Measurements from ENCODE around the gene TFAP2A. TPM values are rescaled to one million over a fixed set of nuclear protein-coding genes. Genes with fewer than 3 reads are reported as not detected.

Gene TFAP2A
- total RNA-seq, 1 experiment from 2014 or later = 10.6 TPM

DNA sequence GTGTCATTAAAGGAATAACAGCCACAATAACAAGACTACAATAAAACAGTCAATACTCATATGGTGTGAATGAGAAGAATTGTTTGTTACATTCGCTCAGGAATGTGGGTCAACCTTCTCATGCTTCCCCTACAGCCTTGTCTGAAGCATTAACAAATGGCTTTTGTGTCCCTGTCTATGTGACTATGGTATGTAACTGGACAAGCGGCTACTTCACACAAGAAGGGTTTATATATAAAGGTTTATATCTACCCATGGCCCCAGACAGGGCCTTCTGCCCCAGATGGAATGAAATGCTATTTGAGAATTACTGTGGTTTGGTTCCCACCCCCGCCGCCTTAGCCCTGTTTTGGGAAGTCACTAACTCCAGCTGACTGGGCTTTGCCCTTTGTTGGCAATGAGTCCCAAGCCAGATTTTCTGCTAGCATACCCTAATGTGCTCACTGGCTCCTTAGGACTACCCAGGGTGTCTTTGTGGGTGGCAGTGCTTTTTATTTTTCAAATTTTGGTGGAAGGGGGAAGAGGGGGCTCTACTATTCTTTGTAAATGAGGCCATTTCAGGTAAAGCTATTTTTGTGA is 39.4 kb downstream of the TFAP2A start:
- no peaks in the 10 kb centered on the region for H3K36me3 ChIP-seq
- no peak overlapping the region for H3K4me3 ChIP-seq
- H3K27ac ChIP-seq = no peak overlapping the region
- no peaks in the 10 kb centered on the region for H3K4me1 ChIP-seq
- DNase-seq = peak in 1 of 2 experiments; percentile 17
- no peaks in the 10 kb centered on the region for H3K9me3 ChIP-seq (replicated peaks)
- no peaks in the 10 kb centered on the region for H3K27me3 ChIP-seq

DNA sequence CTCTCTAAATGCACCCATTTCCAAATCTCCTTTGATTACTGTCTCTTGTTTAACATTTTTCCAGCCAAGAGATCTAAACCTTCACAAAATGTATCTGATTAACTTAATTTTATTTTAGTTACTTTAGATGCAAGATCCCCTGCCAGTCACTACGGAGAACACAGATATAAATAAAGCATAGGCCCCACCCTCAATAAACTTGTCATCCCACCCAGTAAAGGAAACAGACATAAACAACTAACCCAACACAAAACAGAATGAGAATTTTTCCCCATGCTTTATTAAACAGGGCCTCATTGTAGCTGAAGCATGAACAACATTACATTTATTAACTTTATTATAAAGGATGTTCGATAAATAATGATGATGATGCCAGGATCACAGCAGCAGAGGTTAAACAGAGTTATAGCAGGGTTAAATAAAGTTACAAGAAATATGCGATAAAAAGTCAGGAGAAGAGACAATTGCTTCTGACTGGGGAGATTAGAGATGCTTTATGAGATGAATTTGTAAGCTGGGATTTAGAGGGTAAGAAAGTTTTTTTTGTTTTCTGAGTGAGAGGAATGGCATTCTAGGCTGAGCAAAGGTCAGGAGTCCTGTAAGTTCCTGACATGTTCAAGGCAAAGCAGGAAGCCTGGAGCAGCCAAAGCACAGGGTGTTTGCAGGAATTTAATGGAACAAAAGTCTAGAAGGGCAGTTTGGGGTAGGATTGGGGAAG is 41.1 kb downstream of the TFAP2A start:
- no peak overlapping the region for H3K27ac ChIP-seq
- H3K4me1 ChIP-seq = no peaks in the 10 kb centered on the region
- H3K27me3 ChIP-seq = no peaks in the 10 kb centered on the region
- no peaks in the 10 kb centered on the region for H3K36me3 ChIP-seq
- no peaks in the 10 kb centered on the region for H3K9me3 ChIP-seq (replicated peaks)
- H3K4me3 ChIP-seq = no peak overlapping the region
- no peak for DNase-seq

DNA sequence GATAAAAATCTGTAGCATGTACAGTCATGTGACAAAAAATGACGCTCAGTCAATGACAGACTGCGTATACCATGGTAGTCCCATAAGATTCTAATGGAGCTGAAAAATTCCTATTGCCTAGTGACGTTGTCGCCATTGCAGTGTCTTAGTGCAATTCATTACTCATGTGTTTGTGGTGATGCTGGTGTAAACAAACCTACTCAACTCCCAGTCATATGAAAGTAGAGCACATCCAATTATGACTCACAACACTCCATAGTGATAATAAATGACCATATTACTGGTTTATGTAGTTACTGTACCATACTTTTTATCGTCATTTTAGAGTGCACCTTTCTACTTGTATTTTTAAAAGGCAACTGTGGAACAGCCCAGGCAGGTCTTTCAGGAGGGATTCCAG is 45.0 kb downstream of the TFAP2A start:
- H3K27ac ChIP-seq = no peak overlapping the region
- H3K9me3 ChIP-seq (replicated peaks) = no peaks in the 10 kb centered on the region
- no peaks in the 10 kb centered on the region for H3K27me3 ChIP-seq
- DNase-seq = no peak
- H3K36me3 ChIP-seq = no peaks in the 10 kb centered on the region
- H3K4me1 ChIP-seq = no peaks in the 10 kb centered on the region
- H3K4me3 ChIP-seq = no peak overlapping the region

DNA sequence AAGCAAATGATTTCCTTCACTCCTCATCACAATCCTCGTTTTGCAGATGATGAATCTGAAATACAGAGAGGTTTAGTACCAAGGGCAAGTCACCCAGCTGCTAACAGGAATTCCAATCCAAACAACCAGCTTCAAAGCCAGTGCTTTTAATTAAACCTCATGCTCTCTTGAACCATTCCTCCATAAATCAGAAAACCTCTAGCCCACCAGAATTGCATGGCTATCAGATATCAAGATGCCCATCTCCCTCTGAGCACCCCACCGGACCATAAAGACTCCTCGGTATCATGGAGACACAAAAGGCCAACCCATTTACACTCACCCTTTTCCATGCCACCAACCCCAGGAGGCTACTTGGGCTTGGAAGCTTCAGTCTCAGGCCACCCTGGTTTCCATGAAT is 46.0 kb downstream of the TFAP2A start:
- no peaks in the 10 kb centered on the region for H3K4me1 ChIP-seq
- H3K9me3 ChIP-seq (replicated peaks) = no peaks in the 10 kb centered on the region
- H3K4me3 ChIP-seq = no peak overlapping the region
- H3K36me3 ChIP-seq = no peaks in the 10 kb centered on the region
- DNase-seq = no peak
- no peak overlapping the region for H3K27ac ChIP-seq
- no peaks in the 10 kb centered on the region for H3K27me3 ChIP-seq

DNA sequence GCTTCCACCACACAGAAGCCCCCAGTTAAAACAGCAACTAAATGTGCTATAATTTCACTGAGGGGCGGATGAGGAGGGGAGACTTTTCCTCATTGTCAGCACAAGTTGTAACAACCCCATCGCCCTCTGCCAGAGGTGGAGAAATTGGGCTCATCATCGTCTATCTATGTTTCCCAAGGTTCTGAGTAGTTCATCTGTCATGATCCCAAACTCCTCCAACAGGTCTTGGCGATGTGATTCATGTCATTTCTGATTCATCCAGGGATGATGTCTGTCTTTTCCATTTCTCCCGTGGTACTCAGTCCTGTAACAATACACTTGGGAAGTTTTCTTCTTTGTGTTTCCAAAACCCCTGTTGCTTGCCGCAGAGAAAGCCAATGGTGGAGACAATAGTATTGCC is 51.0 kb downstream of the TFAP2A start:
- Histone ChIP-seq H3K36me3 (no peaks in the 10 kb centered on the region), H3K4me3 (no peak overlapping the region), H3K9me3 (replicated peaks) (no peaks in the 10 kb centered on the region), H3K4me1 (no peaks in the 10 kb centered on the region), H3K27ac (no peak overlapping the region), H3K27me3 (no peaks in the 10 kb centered on the region)
- no peak for DNase-seq

DNA sequence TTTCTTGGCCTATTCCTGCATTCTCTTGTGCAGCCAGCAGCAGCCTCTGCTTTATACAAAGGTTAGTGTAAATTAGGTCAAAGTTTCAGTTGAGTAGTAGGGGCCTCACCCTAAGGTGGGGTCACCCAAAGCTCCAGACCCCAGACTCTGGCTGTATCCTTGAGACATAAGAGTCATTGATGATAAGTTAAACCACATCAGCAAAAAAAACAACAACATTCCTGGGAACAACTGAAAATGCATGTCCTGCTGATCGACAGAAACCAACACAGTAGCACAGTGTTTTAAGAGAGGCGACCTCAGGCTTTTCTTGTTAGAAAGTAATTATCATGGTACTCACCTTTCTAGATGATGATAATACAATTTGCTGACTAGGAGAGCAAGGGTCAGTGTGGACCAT is 52.6 kb downstream of the TFAP2A start:
- Histone ChIP-seq H3K27ac (no peak overlapping the region), H3K4me1 (no peaks in the 10 kb centered on the region), H3K36me3 (no peaks in the 10 kb centered on the region), H3K4me3 (no peak overlapping the region), H3K9me3 (replicated peaks) (no peaks in the 10 kb centered on the region), H3K27me3 (no peaks in the 10 kb centered on the region)
- no peak for DNase-seq

DNA sequence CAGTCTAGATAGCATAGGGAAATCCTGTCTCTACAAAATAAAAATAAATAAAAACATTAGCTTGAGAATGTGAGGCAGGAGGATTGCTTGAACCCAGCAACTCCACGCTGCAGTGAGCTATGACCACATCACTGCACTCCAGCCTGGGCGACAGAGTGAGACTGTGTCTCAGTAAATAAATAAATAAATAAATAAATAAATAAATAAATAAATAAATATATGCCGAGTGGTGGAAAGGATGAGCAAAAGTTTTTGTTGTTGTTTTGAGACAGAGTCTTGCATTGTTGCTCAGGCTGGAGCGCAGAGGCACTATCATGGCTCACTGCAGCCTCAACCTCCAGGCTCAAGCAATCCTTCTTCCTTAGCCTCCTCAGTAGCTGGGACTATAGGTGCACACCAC is 53.4 kb downstream of the TFAP2A start:
- DNase-seq = no peak
- no peak overlapping the region for H3K27ac ChIP-seq
- H3K27me3 ChIP-seq = no peaks in the 10 kb centered on the region
- no peak overlapping the region for H3K4me3 ChIP-seq
- H3K4me1 ChIP-seq = no peaks in the 10 kb centered on the region
- no peaks in the 10 kb centered on the region for H3K36me3 ChIP-seq
- no peaks in the 10 kb centered on the region for H3K9me3 ChIP-seq (replicated peaks)

DNA sequence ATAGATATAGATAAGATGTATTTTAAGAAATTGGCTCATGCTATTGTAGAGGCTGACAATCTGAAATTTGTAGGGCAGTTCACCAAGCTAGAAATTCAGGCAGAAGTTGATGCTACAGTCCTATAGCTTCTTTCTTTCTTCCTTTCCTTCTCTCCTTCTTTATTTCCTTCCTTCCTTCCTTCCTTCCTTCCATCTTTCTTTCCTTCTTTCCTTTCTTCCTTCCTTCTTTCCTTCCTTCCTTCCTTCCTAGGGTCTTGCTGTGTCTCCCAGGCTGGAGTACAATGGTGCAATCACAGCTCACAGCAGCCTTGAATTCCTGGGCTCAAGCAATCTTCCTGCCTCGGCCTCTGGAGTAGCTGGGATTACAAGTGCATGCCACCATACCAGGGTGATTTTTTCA is 55.3 kb downstream of the TFAP2A start:
- H3K4me3 ChIP-seq = no peak overlapping the region

DNA sequence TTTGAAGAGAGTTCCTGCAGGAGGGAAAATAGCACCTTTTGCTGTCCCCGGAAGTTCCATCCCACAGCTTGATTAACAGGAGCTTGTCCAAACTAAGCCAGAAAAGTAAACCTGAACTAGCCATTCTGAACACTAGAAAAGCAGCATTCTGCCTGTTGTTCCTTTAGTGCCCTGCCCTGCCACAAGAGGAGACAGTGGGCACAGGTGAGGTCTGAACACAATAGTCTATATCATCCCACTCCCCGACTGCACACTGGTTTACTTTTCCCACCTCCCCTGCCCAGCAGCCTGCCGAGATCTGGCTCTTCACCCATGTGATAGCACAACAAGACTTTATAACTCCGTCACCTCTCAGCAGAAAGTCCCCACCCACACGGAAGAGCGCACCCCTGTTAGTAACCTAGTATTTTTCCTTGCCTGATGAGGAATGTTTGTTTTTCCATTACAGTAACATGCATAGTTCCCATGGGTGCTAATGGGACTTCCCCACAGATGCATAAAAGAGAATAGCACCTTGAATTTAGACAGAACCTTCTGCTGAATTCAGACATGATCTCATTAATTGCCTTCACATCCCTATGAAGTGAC is 59.7 kb downstream of the TFAP2A start:
- Histone ChIP-seq H3K4me1 (no peaks in the 10 kb centered on the region), H3K27me3 (no peaks in the 10 kb centered on the region), H3K9me3 (replicated peaks) (no peaks in the 10 kb centered on the region), H3K4me3 (no peak overlapping the region), H3K27ac (no peak overlapping the region), H3K36me3 (no peaks in the 10 kb centered on the region)
- no peak for DNase-seq

More for the DNA sequence above, 55.3 kb downstream of the TFAP2A start:
- DNase-seq = no peak
- Histone ChIP-seq H3K36me3 (no peaks in the 10 kb centered on the region), H3K27ac (no peak overlapping the region), H3K9me3 (replicated peaks) (no peaks in the 10 kb centered on the region), H3K27me3 (no peaks in the 10 kb centered on the region), H3K4me1 (no peaks in the 10 kb centered on the region)

DNA sequence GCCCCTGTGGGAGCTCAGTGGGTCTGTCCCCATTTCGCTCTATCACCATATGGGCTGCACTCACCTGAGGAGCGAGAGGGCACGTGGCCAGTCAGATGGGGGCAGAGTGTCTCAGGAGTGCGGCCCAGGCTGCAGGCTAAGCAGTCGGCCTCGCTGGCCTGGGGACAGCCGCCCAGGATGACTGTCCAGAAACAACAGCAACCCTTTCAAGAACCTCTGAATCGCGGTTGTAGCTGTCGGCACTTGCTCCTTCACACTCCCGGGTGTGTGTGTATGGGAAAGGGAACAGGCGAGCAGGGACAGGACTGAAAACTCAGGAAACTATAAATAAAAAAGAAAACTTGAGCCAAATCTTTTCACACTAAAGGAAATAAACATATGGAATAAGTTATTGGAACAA is 63.1 kb downstream of the TFAP2A start:
- Histone ChIP-seq H3K27me3 (no peaks in the 10 kb centered on the region), H3K9me3 (replicated peaks) (no peaks in the 10 kb centered on the region), H3K4me1 (no peaks in the 10 kb centered on the region), H3K27ac (no peak overlapping the region), H3K36me3 (no peaks in the 10 kb centered on the region), H3K4me3 (no peak overlapping the region)
- DNase-seq = no peak

DNA sequence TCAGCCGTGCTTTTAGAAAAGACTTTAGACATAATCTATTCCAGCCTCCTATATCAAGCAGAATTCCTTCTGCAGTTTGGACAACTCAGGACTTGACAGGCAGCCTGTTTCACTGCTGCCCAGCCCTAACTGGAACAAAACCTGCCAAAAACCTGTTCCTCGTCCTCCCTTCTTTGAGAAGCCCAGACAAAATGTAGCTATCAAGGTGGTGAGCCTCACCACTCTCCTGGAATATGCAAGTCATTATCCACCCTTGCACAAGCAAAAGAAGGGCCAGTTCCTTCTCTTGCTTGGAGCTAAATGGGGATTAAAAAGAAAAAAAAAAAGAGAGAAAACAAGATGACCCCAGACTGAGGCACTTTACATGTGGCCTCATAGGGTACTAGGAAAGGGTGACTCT is 64.2 kb downstream of the TFAP2A start:
- no peak for DNase-seq
- no peak overlapping the region for H3K4me3 ChIP-seq
- no peaks in the 10 kb centered on the region for H3K9me3 ChIP-seq (replicated peaks)
- H3K27me3 ChIP-seq = no peaks in the 10 kb centered on the region
- no peak overlapping the region for H3K27ac ChIP-seq
- H3K36me3 ChIP-seq = no peaks in the 10 kb centered on the region
- no peaks in the 10 kb centered on the region for H3K4me1 ChIP-seq

DNA sequence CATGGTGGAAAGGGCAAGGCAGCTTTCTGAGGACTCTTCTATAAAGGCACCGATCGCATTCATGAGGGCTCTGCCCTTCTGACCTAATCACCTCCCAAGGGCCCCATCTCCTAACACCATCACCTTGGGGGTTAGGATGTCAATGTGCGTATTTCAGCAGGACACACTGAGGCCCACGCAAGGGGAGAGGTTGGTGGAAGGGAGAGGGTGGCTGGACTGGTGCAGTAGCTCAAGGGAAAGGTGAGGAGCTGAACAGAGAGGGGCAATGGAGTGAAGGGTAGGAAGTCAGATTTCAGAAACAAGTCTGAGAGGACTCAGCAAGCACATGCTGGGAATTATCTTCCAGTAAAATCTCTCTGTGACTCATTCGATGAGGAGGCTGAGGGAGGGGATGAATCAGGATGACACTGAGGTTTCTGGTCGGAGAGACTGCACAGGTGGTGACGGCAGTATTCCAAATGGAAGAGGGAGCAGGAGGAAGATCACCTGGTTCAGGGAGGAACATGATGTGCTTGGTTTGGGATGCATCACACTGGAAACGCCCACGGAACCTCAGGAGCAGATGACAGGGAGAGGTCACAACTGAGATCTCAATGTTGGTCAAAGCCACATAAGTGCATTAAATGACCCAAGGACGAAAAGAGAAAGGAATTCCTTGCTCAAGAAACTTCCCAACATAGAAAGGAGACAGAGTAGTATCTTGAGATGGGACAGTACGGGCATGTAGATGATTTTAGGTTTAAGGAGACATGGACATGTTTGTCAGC is 67.1 kb downstream of the TFAP2A start:
- Histone ChIP-seq H3K4me3 (no peak overlapping the region), H3K9me3 (replicated peaks) (no peaks in the 10 kb centered on the region), H3K27ac (no peak overlapping the region), H3K36me3 (no peaks in the 10 kb centered on the region), H3K4me1 (no peaks in the 10 kb centered on the region), H3K27me3 (no peaks in the 10 kb centered on the region)
- DNase-seq = no peak

Data from SJCRH30 (cell line).